ENCODE results near the gene KCNMA1. TPM values are rescaled to one million over a fixed set of nuclear protein-coding genes. Genes with fewer than 3 reads are reported as not detected.

The KCNMA1 gene
- total and polyA plus RNA-seq, 10 of the 15 experiments (the other 5 are each of a cell fraction or from before 2014, with no cell fraction given): 8.5 to 77.0 (median 21.3) TPM

- 0% methylated on average over 1 of the region's 1 CpG for WGBS (ENCODE audit: insufficient coverage, insufficient replicate concordance, low lambda C conversion rate, missing lambda C conversion rate)
- TF ChIP-seq ZBTB33 (IDR thresholded peaks at IDR 0.05) (no peak), SREBF2 (IDR thresholded peaks at IDR 0.05; ENCODE audit: low read length) (no peak), ATF7 (IDR thresholded peaks at IDR 0.05; ENCODE audit: low read depth) (no peak), GABPA (IDR thresholded peaks at IDR 0.05; ENCODE audit: low read depth) (no peak), CHD4 (IDR thresholded peaks at IDR 0.05) (no peak), POLR2AphosphoS2 (IDR thresholded peaks at IDR 0.05; ENCODE audit: low read depth, low read length) (no peak), SMAD1 (IDR thresholded peaks at IDR 0.05; ENCODE audit: low read depth, partially characterized antibody) (no peak), NRF1 (conservative IDR thresholded peaks at IDR 0.05; ENCODE audit: low read depth, low read length) (no peak), RCOR1 (conservative IDR thresholded peaks at IDR 0.05; ENCODE audit: low read depth, low read length) (no peak), HDGF (IDR thresholded peaks at IDR 0.05) (no peak), PAX5 (IDR thresholded peaks at IDR 0.05; ENCODE audit: borderline replicate concordance, low read depth, low read length) (no peak), BRCA1 (IDR thresholded peaks at IDR 0.05; ENCODE audit: low read depth, low read length) (no peak), IRF3 (IDR thresholded peaks at IDR 0.05) (no peak)
- TF ChIP-seq, protein P1, sequence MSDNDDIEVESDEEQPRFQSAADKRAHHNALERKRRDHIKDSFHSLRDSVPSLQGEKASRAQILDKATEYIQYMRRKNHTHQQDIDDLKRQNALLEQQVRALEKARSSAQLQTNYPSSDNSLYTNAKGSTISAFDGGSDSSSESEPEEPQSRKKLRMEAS (IDR thresholded peaks at IDR 0.05; ENCODE audit: low read depth, low read length): no peak
- TF ChIP-seq, protein P2, sequence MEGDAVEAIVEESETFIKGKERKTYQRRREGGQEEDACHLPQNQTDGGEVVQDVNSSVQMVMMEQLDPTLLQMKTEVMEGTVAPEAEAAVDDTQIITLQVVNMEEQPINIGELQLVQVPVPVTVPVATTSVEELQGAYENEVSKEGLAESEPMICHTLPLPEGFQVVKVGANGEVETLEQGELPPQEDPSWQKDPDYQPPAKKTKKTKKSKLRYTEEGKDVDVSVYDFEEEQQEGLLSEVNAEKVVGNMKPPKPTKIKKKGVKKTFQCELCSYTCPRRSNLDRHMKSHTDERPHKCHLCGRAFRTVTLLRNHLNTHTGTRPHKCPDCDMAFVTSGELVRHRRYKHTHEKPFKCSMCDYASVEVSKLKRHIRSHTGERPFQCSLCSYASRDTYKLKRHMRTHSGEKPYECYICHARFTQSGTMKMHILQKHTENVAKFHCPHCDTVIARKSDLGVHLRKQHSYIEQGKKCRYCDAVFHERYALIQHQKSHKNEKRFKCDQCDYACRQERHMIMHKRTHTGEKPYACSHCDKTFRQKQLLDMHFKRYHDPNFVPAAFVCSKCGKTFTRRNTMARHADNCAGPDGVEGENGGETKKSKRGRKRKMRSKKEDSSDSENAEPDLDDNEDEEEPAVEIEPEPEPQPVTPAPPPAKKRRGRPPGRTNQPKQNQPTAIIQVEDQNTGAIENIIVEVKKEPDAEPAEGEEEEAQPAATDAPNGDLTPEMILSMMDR (IDR thresholded peaks at IDR 0.05 in 2 of 3, conservative IDR thresholded peaks at IDR 0.05 in 1 of 3; ENCODE audit: control insufficient read depth in 2 of 3, extremely low read depth in 1 of 3, insufficient read depth in 1 of 3, low read depth in 3 of 3, low read length in 3 of 3): no peak
- TF ChIP-seq, protein P3, sequence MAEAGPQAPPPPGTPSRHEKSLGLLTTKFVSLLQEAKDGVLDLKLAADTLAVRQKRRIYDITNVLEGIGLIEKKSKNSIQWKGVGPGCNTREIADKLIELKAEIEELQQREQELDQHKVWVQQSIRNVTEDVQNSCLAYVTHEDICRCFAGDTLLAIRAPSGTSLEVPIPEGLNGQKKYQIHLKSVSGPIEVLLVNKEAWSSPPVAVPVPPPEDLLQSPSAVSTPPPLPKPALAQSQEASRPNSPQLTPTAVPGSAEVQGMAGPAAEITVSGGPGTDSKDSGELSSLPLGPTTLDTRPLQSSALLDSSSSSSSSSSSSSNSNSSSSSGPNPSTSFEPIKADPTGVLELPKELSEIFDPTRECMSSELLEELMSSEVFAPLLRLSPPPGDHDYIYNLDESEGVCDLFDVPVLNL (IDR thresholded peaks at IDR 0.05; ENCODE audit: low read depth, low read length): no peak
- no peak overlapping the region for H3K9ac ChIP-seq (ENCODE audit: control insufficient read depth, insufficient read depth, low read length)
- ChIA-PET POLR2A (no interaction called here), RAD21 (ENCODE audit: unreplicated experiment) (no interaction called here), SMC1A (ENCODE audit: uncharacterized antibody, unreplicated experiment) (interaction anchor here (0.7 to 1.7 kb wide), 4 partner anchors 9 to 216 kb away, joined by 3 to 6 read pairs (median 4); no protein-coding TSS in a partner anchor), CTCF (no interaction called here)
- no peaks in the 10 kb centered on the region for H3K27me3 ChIP-seq (replicated peaks in 1 of 2; ENCODE audit: control insufficient read depth in 2 of 2, insufficient read depth in 2 of 2, low read length in 1 of 2)
- H3K4me3 ChIP-seq: no peak overlapping the region
- no peaks in the 10 kb centered on the region for H3K4me1 ChIP-seq (ENCODE audit: control insufficient read depth, insufficient read depth, low read length)
- DNase-seq (ENCODE audit: low read depth, low spot score) (no peak), FAIRE-seq (no peak), ATAC-seq (no peak)
- H3K4me2 ChIP-seq (ENCODE audit: control insufficient read depth, insufficient read depth): no peak overlapping the region
- intact Hi-C loops (cut with micrococcal nuclease; ENCODE audit: unreplicated experiment): no loop called here
- H3K9me3 ChIP-seq (replicated peaks; ENCODE audit: control insufficient read depth, insufficient read depth, low read length): no peaks in the 10 kb centered on the region; the same call in 2 of the 3 replicates
- in situ Hi-C loops (cut with MboI): no loop called here
- no TSS peak for BruUV-seq (replicated peaks)
- H3K79me2 ChIP-seq (ENCODE audit: control insufficient read depth, insufficient read depth, low read length): no peaks in the 10 kb centered on the region
- H2AFZ ChIP-seq (ENCODE audit: control insufficient read depth, low read depth, low read length): no peak overlapping the region
- no peaks in the 10 kb centered on the region for H3K36me3 ChIP-seq (ENCODE audit: control insufficient read depth in 2 of 2, insufficient read depth in 2 of 2, low read length in 1 of 2)
- H3K27ac ChIP-seq (ENCODE audit: control insufficient read depth, insufficient read depth): no peak overlapping the region
- H4K20me1 ChIP-seq (ENCODE audit: control insufficient read depth, insufficient read depth): no peaks in the 10 kb centered on the region
Observed at GRCh38 chr10:77339166-77339565, 298.4 kb downstream of the KCNMA1 start.
